B cell (primary cell): Measurements from ENCODE around the gene RMND5A. TPM values are rescaled to one million over a fixed set of nuclear protein-coding genes. Genes with fewer than 3 reads are reported as not detected.

Source experiments
- ATAC-seq: fragments of 200-7000 bp; cut with Tn5 transposase; one replicate; pipeline ENCODE4 v1.10.0; 2021; ENCODE audit warnings: low read depth, mild to moderate bottlenecking, moderate number of reproducible peaks, moderate library complexity
- CTCF ChIA-PET: fragments of 350-600 bp; sonication (Branson Sonifier 250); formaldehyde crosslinking; loops from one replicate; lab custom pipeline; 2021; ENCODE audit warnings: antibody characterized with exemption, inconsistent platforms; lab: Charles Lee
- POLR2A ChIA-PET: fragments of 350-600 bp; sonication (Branson Sonifier 250); formaldehyde crosslinking; loops from one replicate; lab custom pipeline; 2021; ENCODE audit warnings: antibody characterized with exemption; lab: Charles Lee
- DNase-seq: peaks from one replicate; pipeline ENCODE4 v3.0.0; 2013
- H2AFZ ChIP-seq: 2 replicates; pipeline ENCODE4 v1.6.1; 2012; ENCODE audit warnings: mild to moderate bottlenecking, low read depth, low read length; ENCODE audit not compliant: insufficient read depth, poor library complexity, severe bottlenecking
- H3K27ac ChIP-seq, 2 donors: 1 replicate in 1 of 2; 2 replicates in 1 of 2; pipeline ENCODE4 v1.5.1; 2012 to 2013; ENCODE audit warnings: low read length in 2 of 2, mild to moderate bottlenecking in 2 of 2, moderate library complexity in 1 of 2
- H3K27me3 ChIP-seq, 4 experiments: fragments of 200-600 bp in 1 of 4; sonication (generic) in 1 of 4; replicated peaks in 1 of 4; 1 replicate in 2 of 4; 2 replicates in 2 of 4; pipeline versions ENCODE4 v1.6.1 to v1.7.0; 2013 to 2016; ENCODE audit warnings: low read length in 3 of 4, mild to moderate bottlenecking in 2 of 4, mixed read lengths in 1 of 4, moderate library complexity in 1 of 4; ENCODE audit not compliant: insufficient read depth in 4 of 4, control insufficient read depth in 3 of 4; ENCODE audit errors: control extremely low read depth in 1 of 4
- H3K36me3 ChIP-seq, 2 experiments: replicated peaks in 1 of 2; 1 replicate in 1 of 2; 2 replicates in 1 of 2; pipeline versions ENCODE4 v1.6.1 to v1.7.1; 2013; ENCODE audit warnings: low read length in 1 of 2; ENCODE audit not compliant: insufficient read depth in 2 of 2, control insufficient read depth in 1 of 2; ENCODE audit errors: control extremely low read depth in 1 of 2, extremely low read depth in 1 of 2
- H3K4me1 ChIP-seq, 2 donors: fragments of 200-600 bp in 1 of 2; sonication (generic) in 1 of 2; 1 replicate in 1 of 2; 2 replicates in 1 of 2; pipeline versions ENCODE4 v1.5.1 to v1.6.1; 2013 to 2017; ENCODE audit warnings: low read length in 2 of 2; ENCODE audit not compliant: control insufficient read depth in 2 of 2, insufficient read depth in 2 of 2
- H3K4me2 ChIP-seq: replicated peaks from 2 replicates; pipeline ENCODE3; 2012; ENCODE audit warnings: mild to moderate bottlenecking, low read depth, low read length; ENCODE audit not compliant: poor library complexity, severe bottlenecking
- H3K4me3 ChIP-seq, 5 experiments: fragments of 200-600 bp in 1 of 5; sonication (generic) in 1 of 5; 1 replicate in 3 of 5; 2 replicates in 2 of 5; pipeline versions ENCODE4 v1.5.1 to v1.7.0; 2011 to 2016; ENCODE audit warnings: low read length in 4 of 5, mild to moderate bottlenecking in 4 of 5, low read depth in 2 of 5, control low read depth in 1 of 5, moderate library complexity in 1 of 5; ENCODE audit not compliant: insufficient read depth in 1 of 5; ENCODE audit errors: control extremely low read depth in 1 of 5, extremely low read depth in 1 of 5
- H3K79me2 ChIP-seq: fragments of 200-600 bp; sonication (generic); one replicate; pipeline ENCODE4 v1.6.0; 2016; ENCODE audit warnings: low read length; ENCODE audit not compliant: control insufficient read depth, insufficient read depth
- H3K9ac ChIP-seq: fragments of 200-600 bp; sonication (generic); 2 replicates; pipeline ENCODE4 v1.6.1; 2017; ENCODE audit warnings: mild to moderate bottlenecking, low read length, moderate library complexity
- H3K9me3 ChIP-seq, 3 donors: one replicate each; pipeline versions ENCODE4 v1.6.1 to v1.7.1; 2013; ENCODE audit warnings: low read length in 2 of 3; ENCODE audit not compliant: control insufficient read depth in 2 of 3, insufficient read depth in 1 of 3; ENCODE audit errors: control extremely low read depth in 1 of 3
- H4K20me1 ChIP-seq: 2 replicates; pipeline ENCODE4 v1.6.0; 2012; ENCODE audit warnings: mild to moderate bottlenecking, low read length; ENCODE audit not compliant: insufficient read depth, control insufficient read depth, poor library complexity, severe bottlenecking
- H3K27ac Mint-ChIP-seq: one replicate; pipeline ENCODE4 v1.8.0; 2021; ENCODE audit warnings: mixed read lengths
- H3K27me3 Mint-ChIP-seq: one replicate; pipeline ENCODE4 v1.8.0; 2021; ENCODE audit warnings: mixed read lengths
- H3K4me1 Mint-ChIP-seq: one replicate; pipeline ENCODE4 v1.8.0; 2021; ENCODE audit warnings: mixed read lengths
- H3K4me3 Mint-ChIP-seq: one replicate; pipeline ENCODE4 v1.8.0; 2021; ENCODE audit warnings: mixed read lengths
- H3K9me3 Mint-ChIP-seq: one replicate; pipeline ENCODE4 v1.8.0; 2022; ENCODE audit warnings: mixed read lengths; ENCODE audit not compliant: insufficient read depth
- CTCF ChIP-seq: fragments of 200-600 bp; IDR thresholded peaks from one replicate; pipeline ENCODE4 v1.8.0; 2022; ENCODE audit warnings: antibody characterized with exemption, mild to moderate bottlenecking
- EZH2 ChIP-seq: IDR thresholded peaks from 2 replicates; pipeline ENCODE4 v1.6.1; 2012; ENCODE audit warnings: borderline replicate concordance, low read depth, mild to moderate bottlenecking, moderate library complexity, low read length; ENCODE audit not compliant: insufficient read depth, poor library complexity, severe bottlenecking
- WGBS: methylation state at CpG from one replicate; pipeline ENCODE4 v1.1.5; 2013; ENCODE audit warnings: missing lambda C conversion rate; ENCODE audit not compliant: insufficient coverage; 5-methylcytosine and 5-hydroxymethylcytosine counted together
- intact Hi-C: fragments of 100-400 bp; cut with micrococcal nuclease; formaldehyde crosslinking; loops from one replicate; pipeline ENCODE4 v1.10.0; 2022
- polyA plus RNA-seq: library from polyadenylated mRNA; depleted of rRNA; stranded (reverse); fragments of >200 nt; gene quantifications from 2 replicates; pipeline ENCODE4 v1.2.3, GENCODE V29; 2012
- total RNA-seq, 2 donors: library from RNA; stranded (reverse); fragments of 120-200 nt in 1 of 2; gene quantifications; 1 replicate in 1 of 2; 2 replicates in 1 of 2; pipeline versions ENCODE4 v1.2.3 to v1.2.4, GENCODE V29; 2013 to 2022

Gene RMND5A
- total and polyA plus RNA-seq, 2 donors (not counting 1 experiment from before 2014, with no cell fraction given): 13.0 to 33.7 TPM

GRCh38 chr2:86768189-86768949, 48.3 kb downstream of the RMND5A start:
- Histone ChIP-seq H4K20me1 (peaks cover 37% of the 10 kb centered on the region), H3K79me2 (peaks cover 9% of the 10 kb centered on the region), H3K36me3 (peaks cover 6 to 68% of the 10 kb centered on the region in 2 experiments), H3K4me2 (no peak overlapping the region), H3K27me3 (no peaks in the 10 kb centered on the region), H2AFZ (no peak overlapping the region), H3K4me3 (no peak overlapping the region), H3K9me3 (no peaks in the 10 kb centered on the region), H3K9ac (no peak overlapping the region), H3K27ac (no peak overlapping the region), H3K4me1 (no peaks in the 10 kb centered on the region)
- ChIA-PET CTCF (interaction anchor here (0.5 kb wide), 1 partner anchor 36 kb away, joined by 4 read pairs; no protein-coding TSS in a partner anchor), POLR2A (no interaction called here)
- Mint-ChIP-seq H3K4me1 (peaks cover 7% of the 10 kb centered on the region), H3K27me3 (no peaks in the 10 kb centered on the region), H3K4me3 (no peak overlapping the region), H3K27ac (no peak overlapping the region), H3K9me3 (no peaks in the 10 kb centered on the region)
- WGBS: 98% methylated on average over 5 of the region's 5 CpGs
- ATAC-seq (no peak), DNase-seq (no peak)
- intact Hi-C loops: no loop called here
- TF ChIP-seq EZH2 (no peak), CTCF (no peak)

GRCh38 chr2:86769838-86770237, 49.7 kb downstream of the RMND5A start:
- Histone ChIP-seq H3K4me1 (no peaks in the 10 kb centered on the region), H3K9me3 (no peaks in the 10 kb centered on the region), H3K4me3 (no peak overlapping the region), H3K27ac (no peak overlapping the region), H3K4me2 (no peak overlapping the region), H3K36me3 (peaks cover 14 to 83% of the 10 kb centered on the region in 2 experiments), H3K9ac (no peak overlapping the region), H2AFZ (no peak overlapping the region), H4K20me1 (peaks cover 27% of the 10 kb centered on the region), H3K79me2 (peaks cover 9% of the 10 kb centered on the region), H3K27me3 (no peaks in the 10 kb centered on the region)
- ATAC-seq (no peak), DNase-seq (no peak)
- H3K4me3 Mint-ChIP-seq: no peak overlapping the region
- no peaks in the 10 kb centered on the region for H3K27me3 Mint-ChIP-seq
- WGBS: 96% methylated on average over 3 of the region's 4 CpGs
- no peak overlapping the region for H3K27ac Mint-ChIP-seq
- no peak for TF ChIP-seq EZH2
- TF ChIP-seq CTCF: no peak
- POLR2A ChIA-PET: no interaction called here
- intact Hi-C loops: no loop called here
- CTCF ChIA-PET: no interaction called here
- H3K4me1 Mint-ChIP-seq: peaks cover 1% of the 10 kb centered on the region
- no peaks in the 10 kb centered on the region for H3K9me3 Mint-ChIP-seq
